Central memory CD8-positive, alpha-beta T cell (primary cell): ENCODE results near the gene PRG3.
"Not testable (repeated sequence)": the region's sequence is repeated elsewhere in the genome, so short reads cannot be mapped to it uniquely, and the experiment has no call there.

ENCODE experiments used
- ATAC-seq: fragments of 150-1000 bp; cut with Tn5 transposase; replicated peaks from 2 replicates; pipeline ENCODE4 v1.10.0; 2022; ENCODE audit warnings: mild to moderate bottlenecking, moderate FRiP score, moderate number of reproducible peaks; ENCODE audit not compliant: poor library complexity, severe bottlenecking; ENCODE audit errors: extremely low read depth
- DNase-seq, 2 donors: peaks; one replicate each; pipeline ENCODE4 v3.0.0; 2021; ENCODE audit warnings: low spot score in 2 of 2
- H3K27ac Mint-ChIP-seq: one replicate; pipeline ENCODE4 v1.8.0; 2022; ENCODE audit warnings: low read depth, mild to moderate bottlenecking, moderate library complexity, mixed read lengths
- H3K27me3 Mint-ChIP-seq: one replicate; pipeline ENCODE4 v1.8.0; 2022; ENCODE audit warnings: mixed read lengths
- H3K36me3 Mint-ChIP-seq: one replicate; pipeline ENCODE4 v1.8.0; 2022; ENCODE audit warnings: mild to moderate bottlenecking, moderate library complexity, mixed read lengths; ENCODE audit not compliant: insufficient read depth
- H3K4me1 Mint-ChIP-seq: one replicate; pipeline ENCODE4 v1.8.0; 2022; ENCODE audit warnings: mixed read lengths
- H3K4me3 Mint-ChIP-seq: one replicate; pipeline ENCODE4 v1.8.0; 2022; ENCODE audit warnings: mild to moderate bottlenecking, moderate library complexity, mixed read lengths
- H3K9me3 Mint-ChIP-seq: one replicate; pipeline ENCODE4 v1.8.0; 2022; ENCODE audit warnings: mixed read lengths

Gene PRG3

GRCh38 chr11:57405271-57405860, 24.4 kb upstream of the PRG3 start:
- H3K4me1 Mint-ChIP-seq = peaks cover 11% of the 10 kb centered on the region
- H3K36me3 Mint-ChIP-seq = peaks cover 17% of the 10 kb centered on the region
- H3K4me3 Mint-ChIP-seq = no peak overlapping the region
- H3K27ac Mint-ChIP-seq = peak overlapping the region; percentile 37
- no peak for ATAC-seq
- H3K9me3 Mint-ChIP-seq = no peaks in the 10 kb centered on the region
- no peaks in the 10 kb centered on the region for H3K27me3 Mint-ChIP-seq
- DNase-seq = no peak

- Mint-ChIP-seq H3K36me3 (peaks cover 13% of the 10 kb centered on the region), H3K4me3 (no peak overlapping the region), H3K4me1 (peaks cover 11% of the 10 kb centered on the region), H3K27ac (peak overlapping the region; percentile 57), H3K9me3 (no peaks in the 10 kb centered on the region), H3K27me3 (no peaks in the 10 kb centered on the region)
- no peak for DNase-seq
- ATAC-seq = no peak
Measured at GRCh38 chr11:57403802-57404147, 22.8 kb upstream of the PRG3 start.

GRCh38 chr11:57403003-57403801, 22.3 kb upstream of the PRG3 start:
- ATAC-seq, H3K9me3 Mint-ChIP-seq, H3K4me3 Mint-ChIP-seq, H3K27me3 Mint-ChIP-seq, DNase-seq: not testable (repeated sequence)
- Mint-ChIP-seq H3K4me1 (peaks cover 11% of the 10 kb centered on the region), H3K36me3 (peaks cover 12% of the 10 kb centered on the region), H3K27ac (peak overlapping the region; percentile 63)

DNA sequence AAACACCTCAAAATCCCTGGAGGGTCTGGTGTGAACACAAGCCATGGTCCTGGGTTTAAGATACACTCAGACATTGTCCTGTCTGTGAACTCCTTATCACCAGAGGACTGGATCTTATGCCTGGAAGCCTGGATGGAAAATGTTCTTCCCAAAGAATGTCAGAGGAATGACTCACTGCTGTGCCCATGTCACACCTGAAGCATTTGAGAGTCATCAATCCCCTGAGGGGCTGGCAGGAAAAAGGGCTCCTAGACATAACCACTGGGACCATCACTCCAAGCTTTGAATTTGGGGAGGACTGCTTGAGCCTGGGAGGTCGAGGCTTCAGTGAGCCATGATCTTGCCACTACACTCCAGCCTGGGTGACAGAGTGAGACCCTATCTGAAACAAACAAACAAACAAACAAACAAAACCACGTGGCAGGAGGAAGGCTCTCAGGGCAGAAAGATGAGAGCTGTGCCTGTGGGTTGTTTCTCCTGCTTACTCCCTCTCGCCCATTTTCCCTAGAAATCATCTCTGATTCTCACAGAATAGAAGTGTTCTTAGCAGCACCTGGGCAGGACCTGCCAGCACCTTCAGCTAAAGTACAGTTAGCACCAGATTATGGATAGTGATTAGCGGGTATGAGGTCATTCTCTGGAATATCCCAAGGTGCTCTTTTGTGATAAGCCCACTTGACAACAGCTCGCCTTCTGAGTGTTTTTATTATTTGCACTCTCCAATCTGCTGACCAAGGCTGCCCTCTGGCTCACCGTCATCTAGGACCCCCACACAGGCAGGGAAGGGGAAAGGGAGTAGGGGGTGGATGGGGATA, 21.4 kb upstream of the PRG3 start:
- H3K4me3 Mint-ChIP-seq = no peak overlapping the region
- DNase-seq (no peak), ATAC-seq (no peak)
- H3K4me1 Mint-ChIP-seq = peaks cover 11% of the 10 kb centered on the region
- no peaks in the 10 kb centered on the region for H3K27me3 Mint-ChIP-seq
- H3K27ac Mint-ChIP-seq = no peak overlapping the region
- H3K9me3 Mint-ChIP-seq = no peaks in the 10 kb centered on the region
- H3K36me3 Mint-ChIP-seq = peaks cover 4% of the 10 kb centered on the region

GRCh38 chr11:57399972-57400578, 19.1 kb upstream of the PRG3 start:
- ATAC-seq (no peak), DNase-seq (no peak)
- Mint-ChIP-seq H3K4me3 (no peak overlapping the region), H3K4me1 (no peaks in the 10 kb centered on the region), H3K9me3 (no peaks in the 10 kb centered on the region), H3K27ac (no peak overlapping the region), H3K27me3 (no peaks in the 10 kb centered on the region), H3K36me3 (no peaks in the 10 kb centered on the region)

- H3K36me3 Mint-ChIP-seq = no peaks in the 10 kb centered on the region
- no peak for DNase-seq
- ATAC-seq = no peak
- H3K9me3 Mint-ChIP-seq = no peaks in the 10 kb centered on the region
- H3K4me1 Mint-ChIP-seq = no peaks in the 10 kb centered on the region
- H3K4me3 Mint-ChIP-seq = no peak overlapping the region
- H3K27ac Mint-ChIP-seq = no peak overlapping the region
- H3K27me3 Mint-ChIP-seq = no peaks in the 10 kb centered on the region
Measured at GRCh38 chr11:57399221-57399620, 18.3 kb upstream of the PRG3 start.

DNA sequence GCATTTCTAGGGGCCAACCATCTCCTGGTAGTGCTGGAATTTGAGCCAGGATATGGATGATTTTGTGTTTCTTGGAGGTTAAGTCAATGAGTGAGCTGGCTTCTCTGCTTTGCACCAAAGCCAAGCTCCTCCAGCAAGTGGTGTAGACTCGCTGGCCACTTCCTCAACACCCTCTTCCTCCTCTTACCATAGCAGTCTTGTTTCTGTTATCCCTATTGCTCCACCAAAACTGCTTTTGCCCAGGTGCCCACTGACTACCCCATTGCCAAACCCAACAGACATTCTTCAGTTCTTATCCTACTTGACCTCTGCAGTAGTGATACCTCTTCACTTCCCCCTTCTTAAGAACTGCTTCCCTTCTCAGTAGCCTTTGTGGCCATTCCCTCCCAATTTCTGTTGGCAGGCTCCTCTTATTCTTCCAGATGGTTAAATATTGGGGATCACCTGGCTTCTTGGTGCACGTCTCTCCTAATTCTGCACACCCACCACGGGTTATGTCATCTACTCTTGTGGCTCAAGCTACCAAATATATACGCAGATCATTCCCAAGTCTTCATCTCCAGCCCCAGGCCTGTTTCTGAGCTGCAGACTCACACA, 16.5 kb upstream of the PRG3 start:
- DNase-seq (no peak), ATAC-seq (no peak)
- H3K27ac Mint-ChIP-seq = no peak overlapping the region
- H3K27me3 Mint-ChIP-seq = no peaks in the 10 kb centered on the region
- H3K36me3 Mint-ChIP-seq = no peaks in the 10 kb centered on the region
- no peaks in the 10 kb centered on the region for H3K4me1 Mint-ChIP-seq
- no peaks in the 10 kb centered on the region for H3K9me3 Mint-ChIP-seq
- no peak overlapping the region for H3K4me3 Mint-ChIP-seq

GRCh38 chr11:57396744-57397143, 15.8 kb upstream of the PRG3 start:
- H3K4me3 Mint-ChIP-seq = no peak overlapping the region
- no peaks in the 10 kb centered on the region for H3K9me3 Mint-ChIP-seq
- DNase-seq (no peak), ATAC-seq (no peak)
- no peaks in the 10 kb centered on the region for H3K27me3 Mint-ChIP-seq
- H3K27ac Mint-ChIP-seq = no peak overlapping the region
- H3K36me3 Mint-ChIP-seq = no peaks in the 10 kb centered on the region
- H3K4me1 Mint-ChIP-seq = no peaks in the 10 kb centered on the region

DNA sequence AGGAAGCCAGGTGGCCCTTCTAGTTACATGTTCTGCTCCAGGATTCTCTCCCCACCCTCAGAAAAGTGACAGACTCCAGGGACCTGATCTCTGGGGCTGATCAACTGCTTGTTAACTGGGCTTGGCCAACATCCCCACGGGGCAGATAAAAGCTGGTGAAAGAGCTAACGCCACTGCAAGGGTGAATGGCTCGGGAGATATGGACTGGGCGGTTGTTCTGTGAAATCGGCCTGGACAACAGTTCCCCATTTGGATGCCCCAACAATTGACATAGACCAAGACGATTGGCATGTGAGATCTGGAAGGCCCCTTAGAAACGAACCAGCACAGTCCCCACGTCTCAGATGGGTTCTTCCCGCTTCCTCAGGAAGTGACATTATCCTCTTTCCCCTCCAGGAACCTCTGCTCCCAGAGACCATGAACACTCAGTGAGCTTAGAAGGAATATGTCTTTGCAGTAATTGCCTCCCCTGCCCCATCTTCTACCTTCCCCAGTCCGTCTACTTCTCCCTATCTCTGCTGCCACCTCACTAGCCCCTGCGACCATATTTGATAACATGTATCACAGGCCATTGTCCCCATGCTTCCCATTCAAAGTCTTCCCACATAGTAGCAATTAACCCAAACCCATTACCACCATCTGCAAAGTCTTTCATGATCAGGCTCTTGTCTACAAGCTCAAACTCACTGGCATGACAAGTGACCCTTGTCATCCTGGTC, 15.1 kb upstream of the PRG3 start:
- Mint-ChIP-seq H3K36me3 (no peaks in the 10 kb centered on the region), H3K4me3 (no peak overlapping the region), H3K27me3 (no peaks in the 10 kb centered on the region), H3K9me3 (no peaks in the 10 kb centered on the region), H3K4me1 (no peaks in the 10 kb centered on the region), H3K27ac (no peak overlapping the region)
- DNase-seq (no peak), ATAC-seq (no peak)

DNA sequence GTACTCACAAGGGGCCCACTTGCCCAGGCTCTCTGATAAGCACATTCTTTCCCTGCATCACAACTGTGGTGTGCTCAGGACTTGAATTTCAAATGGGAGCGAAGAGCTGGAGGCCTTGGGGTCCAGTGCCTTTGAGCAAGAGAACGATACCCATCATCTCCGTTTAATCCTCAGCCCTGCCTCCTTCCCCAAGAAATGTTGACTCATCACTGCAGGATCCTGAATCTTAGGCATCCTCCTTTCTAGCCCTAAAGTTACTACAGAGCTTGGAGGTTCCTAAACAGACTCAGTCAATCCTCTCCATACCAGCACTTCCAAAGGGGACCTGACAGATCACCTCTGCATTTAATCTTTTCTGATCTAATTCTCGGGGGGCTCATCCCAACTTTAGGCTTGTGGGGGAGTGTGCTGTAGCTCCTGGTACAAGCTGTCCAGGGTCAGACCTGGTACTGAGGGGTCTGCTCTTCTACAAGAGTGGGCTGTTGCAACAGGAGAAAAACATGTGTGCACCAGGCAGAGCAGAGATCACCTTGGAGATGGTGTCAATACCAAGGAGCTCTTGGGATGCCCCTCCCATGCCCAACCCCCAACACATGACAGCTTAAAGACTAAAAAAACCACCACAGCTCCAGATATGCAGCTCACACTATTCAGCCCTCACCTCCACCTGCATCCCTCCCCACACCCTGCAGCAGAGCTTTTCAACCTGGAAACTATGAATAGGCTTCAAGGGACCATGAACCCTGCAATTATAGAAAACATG, 13.4 kb upstream of the PRG3 start:
- Mint-ChIP-seq H3K27ac (no peak overlapping the region), H3K9me3 (no peaks in the 10 kb centered on the region), H3K27me3 (no peaks in the 10 kb centered on the region), H3K4me1 (no peaks in the 10 kb centered on the region), H3K4me3 (no peak overlapping the region), H3K36me3 (no peaks in the 10 kb centered on the region)
- no peak for DNase-seq
- no peak for ATAC-seq

GRCh38 chr11:57392763-57393105, 11.8 kb upstream of the PRG3 start:
- no peaks in the 10 kb centered on the region for H3K27me3 Mint-ChIP-seq
- ATAC-seq = no peak
- H3K9me3 Mint-ChIP-seq = no peaks in the 10 kb centered on the region
- no peak for DNase-seq
- H3K36me3 Mint-ChIP-seq = no peaks in the 10 kb centered on the region
- no peaks in the 10 kb centered on the region for H3K4me1 Mint-ChIP-seq
- no peak overlapping the region for H3K27ac Mint-ChIP-seq
- no peak overlapping the region for H3K4me3 Mint-ChIP-seq
